GM12872 (cell line): ENCODE measurements around the gene DIP2B.
A peak's percentile ranks its signal among the peaks of the same experiment; 100 is the strongest.

ENCODE experiments used
- TF ChIP-seq, protein P1 (sequence below): IDR thresholded peaks from 3 replicates; pipeline ENCODE4 v1.5.1; 2011; ENCODE audit warnings: low read depth, mild to moderate bottlenecking, low read length, moderate library complexity; ENCODE audit not compliant: insufficient read depth

DIP2B gene

DNA sequence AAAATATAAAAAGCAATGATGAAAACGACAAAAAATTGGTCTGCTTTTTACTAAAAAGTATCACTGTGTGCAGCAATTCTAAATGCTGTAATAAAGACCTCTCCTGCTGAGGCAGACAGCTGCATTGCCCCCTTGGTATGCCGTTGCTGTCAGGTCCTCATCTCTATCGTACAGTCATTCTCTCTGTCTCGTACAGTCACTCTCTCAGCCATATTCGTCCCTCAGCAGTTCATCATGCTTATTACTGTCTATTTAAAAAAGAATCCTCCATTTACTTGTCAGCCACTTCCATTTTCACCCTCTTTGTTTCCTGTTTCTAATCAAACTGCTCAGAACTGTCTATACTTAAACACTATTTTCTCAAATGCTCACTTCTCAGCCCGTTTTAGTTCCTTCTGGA is 123.6 kb downstream of the DIP2B start:
- TF ChIP-seq, protein P1, sequence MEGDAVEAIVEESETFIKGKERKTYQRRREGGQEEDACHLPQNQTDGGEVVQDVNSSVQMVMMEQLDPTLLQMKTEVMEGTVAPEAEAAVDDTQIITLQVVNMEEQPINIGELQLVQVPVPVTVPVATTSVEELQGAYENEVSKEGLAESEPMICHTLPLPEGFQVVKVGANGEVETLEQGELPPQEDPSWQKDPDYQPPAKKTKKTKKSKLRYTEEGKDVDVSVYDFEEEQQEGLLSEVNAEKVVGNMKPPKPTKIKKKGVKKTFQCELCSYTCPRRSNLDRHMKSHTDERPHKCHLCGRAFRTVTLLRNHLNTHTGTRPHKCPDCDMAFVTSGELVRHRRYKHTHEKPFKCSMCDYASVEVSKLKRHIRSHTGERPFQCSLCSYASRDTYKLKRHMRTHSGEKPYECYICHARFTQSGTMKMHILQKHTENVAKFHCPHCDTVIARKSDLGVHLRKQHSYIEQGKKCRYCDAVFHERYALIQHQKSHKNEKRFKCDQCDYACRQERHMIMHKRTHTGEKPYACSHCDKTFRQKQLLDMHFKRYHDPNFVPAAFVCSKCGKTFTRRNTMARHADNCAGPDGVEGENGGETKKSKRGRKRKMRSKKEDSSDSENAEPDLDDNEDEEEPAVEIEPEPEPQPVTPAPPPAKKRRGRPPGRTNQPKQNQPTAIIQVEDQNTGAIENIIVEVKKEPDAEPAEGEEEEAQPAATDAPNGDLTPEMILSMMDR: no peak

DNA sequence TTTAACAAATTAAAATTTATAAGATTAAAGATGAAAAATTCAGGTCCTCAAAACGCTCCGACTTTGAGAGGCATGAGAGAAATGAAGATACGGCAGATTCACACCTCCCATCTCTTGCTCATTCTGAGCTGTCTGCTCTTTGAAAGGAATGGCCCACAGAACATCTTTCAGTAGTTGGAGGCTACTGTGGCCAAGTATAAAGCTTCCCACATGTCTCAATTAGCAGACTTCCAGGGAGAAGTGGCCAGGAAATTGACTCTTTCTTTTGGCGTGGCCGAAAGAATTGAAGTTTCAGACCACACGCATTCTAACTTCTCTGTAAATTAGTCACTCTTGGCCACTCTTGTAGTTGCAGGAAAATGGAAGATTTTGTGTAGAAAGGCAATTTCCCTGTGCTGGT is 129.2 kb downstream of the DIP2B start:
- TF ChIP-seq, protein P1: no peak

DNA sequence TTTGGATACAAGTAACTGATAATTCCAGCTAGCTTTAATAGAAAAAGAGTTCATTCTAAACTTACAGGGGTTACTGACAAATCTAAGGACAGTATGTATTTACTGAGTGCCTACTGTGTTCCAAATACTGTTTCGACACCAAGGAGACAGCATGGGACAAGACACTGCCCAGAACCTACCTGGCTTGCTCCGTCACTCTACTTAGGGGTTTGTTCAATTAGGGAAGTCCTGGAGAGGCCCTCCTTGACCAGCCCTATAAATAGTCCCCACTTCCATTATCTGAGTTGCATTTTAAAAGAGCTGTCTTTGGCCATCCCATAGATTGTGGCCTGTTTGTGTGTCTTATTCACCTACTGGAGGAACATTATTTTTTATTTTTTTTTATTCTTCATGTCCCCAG is 129.6 kb downstream of the DIP2B start:
- TF ChIP-seq, protein P1: no peak

DNA sequence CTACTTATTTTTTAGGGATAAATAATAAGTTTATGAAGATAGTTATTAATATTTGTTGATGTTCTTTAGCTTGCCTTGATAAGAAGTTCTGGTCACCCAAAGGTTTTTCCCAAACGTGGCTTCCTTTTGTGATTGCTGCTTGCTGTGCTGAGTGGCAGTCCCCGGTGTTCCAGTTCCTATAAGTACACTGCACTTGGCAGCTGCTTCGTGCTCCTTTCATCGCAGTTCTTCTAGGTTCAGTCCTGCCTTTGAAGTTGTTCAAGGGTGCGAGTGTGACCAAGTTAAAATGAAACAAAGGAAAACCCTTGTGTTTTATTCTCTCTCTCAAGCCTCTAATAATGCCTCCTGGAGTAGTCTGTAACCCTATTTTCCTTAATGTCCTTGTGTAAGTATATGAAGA is 130.6 kb downstream of the DIP2B start:
- TF ChIP-seq, protein P1: no peak

DNA sequence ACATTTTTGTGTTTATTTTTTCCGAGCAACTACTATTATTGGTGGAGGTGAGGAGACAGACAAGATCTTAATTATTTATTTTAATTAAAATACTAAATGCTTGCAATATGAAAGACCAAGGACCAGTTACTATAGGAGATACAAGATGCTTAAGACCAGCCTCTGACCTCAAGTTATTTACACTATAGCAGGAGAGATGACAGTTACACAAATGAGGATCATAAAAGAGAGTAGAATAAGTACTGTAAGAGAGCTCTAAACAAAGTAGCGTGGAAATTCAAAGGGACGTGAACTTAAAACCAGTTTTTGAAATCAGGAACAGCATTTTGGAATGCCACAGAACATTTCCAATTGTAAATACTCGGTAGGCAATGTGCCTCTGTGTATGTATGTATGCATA is 131.1 kb downstream of the DIP2B start:
- TF ChIP-seq, protein P1: no peak

DNA sequence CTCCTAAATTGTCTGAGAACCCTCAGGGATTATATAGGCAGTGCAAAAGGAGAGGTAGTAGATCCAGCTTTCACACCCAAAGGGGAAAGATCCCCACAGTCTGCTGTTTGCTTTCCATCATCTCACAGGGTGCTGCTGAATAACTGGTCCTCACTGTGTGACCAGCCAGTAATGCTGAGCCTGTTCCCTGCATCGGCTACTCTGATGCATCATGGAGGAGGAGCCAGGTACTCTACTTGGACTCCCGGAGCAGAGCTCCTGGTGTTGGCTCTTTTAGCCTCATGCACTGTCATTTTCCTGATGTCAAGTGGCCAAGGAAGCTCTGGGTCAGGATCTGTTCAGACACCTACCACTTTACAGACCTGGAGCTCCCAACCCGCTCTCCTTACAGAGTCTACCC is 131.7 kb downstream of the DIP2B start:
- TF ChIP-seq, protein P1: no peak

DNA sequence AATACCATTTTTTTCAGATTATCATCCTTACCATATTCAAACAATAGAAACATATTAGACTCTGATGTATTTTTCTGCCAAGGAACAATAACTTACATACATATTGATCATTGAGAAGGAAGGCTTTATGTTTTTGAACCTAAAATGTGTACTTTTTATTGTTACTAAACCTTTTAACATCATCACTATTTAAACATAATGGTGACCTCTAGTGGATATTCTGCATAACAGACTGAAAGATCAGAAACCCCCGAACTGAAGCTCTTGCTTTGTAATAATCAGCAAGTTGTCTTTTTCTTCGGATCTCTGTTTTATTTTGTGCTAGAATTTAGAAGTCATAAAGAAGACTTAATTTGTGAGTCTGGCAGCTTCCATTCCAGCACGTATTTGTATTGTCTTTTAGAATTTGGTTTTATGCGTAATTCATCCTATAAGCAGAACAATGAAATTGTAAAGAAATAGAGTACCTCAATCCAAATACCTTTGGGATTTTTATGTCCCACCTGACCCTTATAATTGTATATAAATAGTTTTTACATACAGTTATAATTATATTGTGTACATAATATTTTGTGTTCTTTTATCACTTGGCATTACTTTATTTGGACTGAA is 133.2 kb downstream of the DIP2B start:
- TF ChIP-seq, protein P1: peak; percentile 49
